ENCODE data around the gene BICD2.
"Not testable (repeated sequence)": the region's sequence is repeated elsewhere in the genome, so short reads cannot be mapped to it uniquely, and the experiment has no call there.

BICD2 gene

GRCh38 chr9:92770360-92770995 lies 5.8 kb upstream of the BICD2 start:
- no peak for DNase-seq (ENCODE audit: low spot score)

- DNase-seq (ENCODE audit: low spot score), result no peak
These were observed 5.3 kb upstream of the BICD2 start for GRCh38 chr9:92769990-92770359.

GRCh38 chr9:92769286-92769685 lies 4.7 kb upstream of the BICD2 start:
- DNase-seq (ENCODE audit: low spot score), result no peak

GRCh38 chr9:92768816-92769215 lies 4.2 kb upstream of the BICD2 start:
- not testable (repeated sequence) for DNase-seq (ENCODE audit: low spot score)

GRCh38 chr9:92767066-92768054 lies 2.7 kb upstream of the BICD2 start:
- no peak for DNase-seq (ENCODE audit: low spot score)

- peak; percentile 97 for DNase-seq (ENCODE audit: low spot score)
These were observed 629 bp upstream of the BICD2 start for GRCh38 chr9:92764988-92765936.

GRCh38 chr9:92763721-92764380 lies 782 bp downstream of the BICD2 start:
- DNase-seq (ENCODE audit: low spot score), result no peak

GRCh38 chr9:92762781-92763708 lies 1.6 kb downstream of the BICD2 start:
- DNase-seq (ENCODE audit: low spot score), result no peak

- no peak for DNase-seq (ENCODE audit: low spot score)
These were observed 2.4 kb downstream of the BICD2 start for GRCh38 chr9:92762196-92762595.

- DNase-seq (ENCODE audit: low spot score), result no peak
These were observed 2.9 kb downstream of the BICD2 start for GRCh38 chr9:92761686-92762085.

- no peak for DNase-seq (ENCODE audit: low spot score)
These were observed 4.1 kb downstream of the BICD2 start for GRCh38 chr9:92760494-92760893.

- DNase-seq (ENCODE audit: low spot score), result peak; percentile 69
These were observed 4.6 kb downstream of the BICD2 start for GRCh38 chr9:92760070-92760469.

GRCh38 chr9:92759446-92759845 lies 5.2 kb downstream of the BICD2 start:
- no peak for DNase-seq (ENCODE audit: low spot score)

- no peak for DNase-seq (ENCODE audit: low spot score)
These were observed 7.8 kb downstream of the BICD2 start for GRCh38 chr9:92756792-92757191.

- no peak for DNase-seq (ENCODE audit: low spot score)
These were observed 10.4 kb downstream of the BICD2 start for GRCh38 chr9:92754091-92754745.

- no peak for DNase-seq (ENCODE audit: low spot score)
These were observed 11.7 kb downstream of the BICD2 start for GRCh38 chr9:92752812-92753404.

- DNase-seq (ENCODE audit: low spot score), result no peak
These were observed 14.7 kb downstream of the BICD2 start for GRCh38 chr9:92749934-92750315.

- peak; percentile 86 for DNase-seq (ENCODE audit: low spot score)
These were observed 15.3 kb downstream of the BICD2 start for GRCh38 chr9:92749071-92749933.

GRCh38 chr9:92748233-92748497 lies 16.5 kb downstream of the BICD2 start:
- no peak for DNase-seq (ENCODE audit: low spot score)
